GM21360 (cell line): Measurements from ENCODE around the gene ELANE.

Experiments used
- ATAC-seq: cut with Tn5 transposase; IDR thresholded peaks from one replicate; pipeline ENCODE4 v1.9.1; 2021; ENCODE audit warnings: mild to moderate bottlenecking, moderate library complexity; ENCODE audit not compliant: unreplicated experiment

Gene ELANE

GRCh38 chr19:852136-853013, at the start of gene ELANE:
Gene ELANE, plus strand, starts transcription at chr19:852303. Its CDS starts 26 bp downstream, at chr19:852329.
- ATAC-seq: no peak

GRCh38 chr19:802498-803098, 49.5 kb upstream of the ELANE start:
- no peak for ATAC-seq

- ATAC-seq: no peak
Observed at GRCh38 chr19:803099-803561, 49.0 kb upstream of the ELANE start.

GRCh38 chr19:803686-804418, 48.3 kb upstream of the ELANE start:
- ATAC-seq: no peak

- ATAC-seq: no peak
Observed at GRCh38 chr19:804419-805165, 47.5 kb upstream of the ELANE start.

GRCh38 chr19:805166-805551, 46.9 kb upstream of the ELANE start:
- no peak for ATAC-seq

- ATAC-seq: no peak
Observed at GRCh38 chr19:805600-806550, 46.2 kb upstream of the ELANE start.

- no peak for ATAC-seq
Observed at GRCh38 chr19:806815-807421, 45.2 kb upstream of the ELANE start.

- no peak for ATAC-seq
Observed at GRCh38 chr19:807627-808422, 44.3 kb upstream of the ELANE start.

GRCh38 chr19:808423-808775, 43.7 kb upstream of the ELANE start:
- no peak for ATAC-seq

- ATAC-seq: no peak
Observed at GRCh38 chr19:810077-810855, 41.8 kb upstream of the ELANE start.

- no peak for ATAC-seq
Observed at GRCh38 chr19:810883-811489, 41.1 kb upstream of the ELANE start.

GRCh38 chr19:811506-812048, 40.5 kb upstream of the ELANE start:
- ATAC-seq: no peak

- no peak for ATAC-seq
Observed at GRCh38 chr19:812049-812746, 39.9 kb upstream of the ELANE start.

- no peak for ATAC-seq
Observed at GRCh38 chr19:812747-813218, 39.3 kb upstream of the ELANE start.
